K562 (cell line): Measurements from ENCODE around the gene GIGYF2. TPM values are rescaled to one million over a fixed set of nuclear protein-coding genes. Genes with fewer than 3 reads are reported as not detected.

ENCODE experiments used
- ATAC-seq: fragments of 200-7000 bp; cut with Tn5 transposase; 3 replicates; pipeline ENCODE4 v1.9.1; 2020; ENCODE audit warnings: moderate library complexity
- BruUV-seq: library from RNA; stranded (reverse); fragments of 400-500 nt; replicated peaks from 2 replicates; lab custom pipeline; 2021; lab: Mats Ljungman, UMichigan
- CTCF ChIA-PET: fragments of 300-600 bp; formaldehyde crosslinking; extraction: SDS; loops from one replicate; lab custom pipeline; 2021; ENCODE audit warnings: low intra/inter-chr PET ratio; lab: Yijun Ruan, JAX
- POLR2A ChIA-PET: fragments of 300-600, 350-650 bp; sonication (Branson Sonifier 250); formaldehyde crosslinking; extraction: SDS; loops from one replicate; lab custom pipeline; 2021; ENCODE audit warnings: antibody characterized with exemption, inconsistent platforms; lab: Yijun Ruan, JAX
- DNase-seq, 4 experiments: peaks; one replicate each; pipeline versions ENCODE4 v3.0.0 to v3.0.0-alpha.2; 2011 to 2018; ENCODE audit warnings: low spot score in 3 of 4, mixed read lengths in 3 of 4; ENCODE audit errors: extremely low read depth in 1 of 4
- FAIRE-seq: peaks from 2 replicates; lab custom pipeline; 2011; peaks lifted over from hg19 to GRCh38; lab: Jason Lieb, UNC
- H2AFZ ChIP-seq: 2 replicates; pipeline ENCODE4 v1.6.0; 2011; ENCODE audit warnings: low read depth, low read length, control low read depth, inconsistent platforms
- H3K27ac ChIP-seq: fragments of 200-600 bp; 3 replicates; pipeline ENCODE4 v1.8.0; 2011; ENCODE audit warnings: low read depth, mild to moderate bottlenecking, control low read depth, inconsistent platforms, low read length, moderate library complexity, mixed read lengths; ENCODE audit errors: extremely low read depth
- H3K27me3 ChIP-seq, 2 experiments: fragments of 300-600 bp in 1 of 2; 2 replicates in 1 of 2; 3 replicates in 1 of 2; pipeline versions ENCODE4 v1.6.0 to v1.8.0; 2011; ENCODE audit warnings: inconsistent platforms in 2 of 2, low read length in 2 of 2, mild to moderate bottlenecking in 1 of 2, mixed read lengths in 1 of 2, moderate library complexity in 1 of 2; ENCODE audit not compliant: control insufficient read depth in 2 of 2, insufficient read depth in 2 of 2
- H3K36me3 ChIP-seq: fragments of 300-600 bp; 3 replicates; pipeline ENCODE4 v1.8.0; 2011; ENCODE audit warnings: mild to moderate bottlenecking, low read length, inconsistent platforms; ENCODE audit not compliant: control insufficient read depth, insufficient read depth
- H3K4me1 ChIP-seq, 2 experiments: fragments of 200-600 bp in 1 of 2; replicated peaks in 1 of 2; 2 replicates in 1 of 2; 3 replicates in 1 of 2; pipeline versions ENCODE4 v1.5.1 to v1.8.0; 2011; ENCODE audit warnings: inconsistent platforms in 2 of 2, low read length in 2 of 2, mild to moderate bottlenecking in 1 of 2, mixed read lengths in 1 of 2, moderate library complexity in 1 of 2; ENCODE audit not compliant: control insufficient read depth in 2 of 2, insufficient read depth in 2 of 2
- H3K4me2 ChIP-seq: 2 replicates; pipeline ENCODE4 v1.6.1; 2011; ENCODE audit warnings: low read length, control low read depth, inconsistent platforms, mixed read lengths; ENCODE audit not compliant: insufficient read depth
- H3K4me3 ChIP-seq: fragments of 200-600 bp; sonication (generic), shearing (Covaris generic); 2 replicates; pipeline ENCODE4 v1.5.1; 2016; ENCODE audit warnings: control low read depth, inconsistent platforms
- H3K79me2 ChIP-seq: fragments of 200-600 bp; 3 replicates; pipeline ENCODE4 v1.8.0; 2011; ENCODE audit warnings: low read length, inconsistent platforms; ENCODE audit not compliant: control insufficient read depth, insufficient read depth
- H3K9ac ChIP-seq, 2 experiments: 2 replicates each; pipeline versions ENCODE4 v1.6.0 to v1.6.1; 2011; ENCODE audit warnings: low read depth in 2 of 2, low read length in 2 of 2, control low read depth in 1 of 2, inconsistent platforms in 1 of 2, mild to moderate bottlenecking in 1 of 2, mixed read lengths in 1 of 2; ENCODE audit not compliant: insufficient read depth in 1 of 2
- H3K9me1 ChIP-seq: one replicate; pipeline ENCODE4 v1.6.0; 2011; ENCODE audit warnings: inconsistent platforms, mild to moderate bottlenecking, low read length, moderate library complexity; ENCODE audit not compliant: control insufficient read depth, insufficient read depth
- H3K9me3 ChIP-seq: replicated peaks from 2 replicates; pipeline ENCODE4 v1.5.1; 2011; ENCODE audit warnings: low read depth, low read length, inconsistent platforms; ENCODE audit not compliant: control insufficient read depth, insufficient read depth
- H4K20me1 ChIP-seq: replicated peaks from 2 replicates; pipeline ENCODE4 v1.6.1; 2011; ENCODE audit warnings: low read length, inconsistent platforms, mixed read lengths; ENCODE audit not compliant: control insufficient read depth, insufficient read depth
- CEBPZ ChIP-seq: fragments of 150-350 bp; IDR thresholded peaks from 2 replicates; pipeline ENCODE4 v1.6.1; 2014; ENCODE audit warnings: low read depth, mild to moderate bottlenecking, low read length, borderline replicate concordance
- E2F6 ChIP-seq, 2 experiments: IDR thresholded peaks; 2 replicates each; pipeline ENCODE4 v1.6.1; 2011; ENCODE audit warnings: borderline replicate concordance in 1 of 2, control low read depth in 1 of 2, low read depth in 1 of 2, low read length in 1 of 2, mild to moderate bottlenecking in 1 of 2, mixed read lengths in 1 of 2, moderate library complexity in 1 of 2; ENCODE audit not compliant: insufficient read depth in 1 of 2, insufficient read length in 1 of 2, poor library complexity in 1 of 2, severe bottlenecking in 1 of 2; ENCODE audit errors: extremely low read depth in 1 of 2
- PTRF ChIP-seq: fragments of 450-650 bp; IDR thresholded peaks from 2 replicates; pipeline ENCODE4 v1.6.1; 2016; ENCODE audit warnings: mild to moderate bottlenecking, missing genetic modification characterization, missing compliant biosample characterization
- WGBS: fragments of 100-300 bp; shearing (Covaris generic); methylation state at CpG from one replicate; pipeline ENCODE4 v1.1.6; 2016; ENCODE audit warnings: low coverage, mixed read lengths; ENCODE audit not compliant: insufficient coverage; ENCODE audit errors: missing lambda C conversion rate; 5-methylcytosine and 5-hydroxymethylcytosine counted together
- in situ Hi-C: fragments of 300-500 bp; cut with MboI; formaldehyde crosslinking; loops from 4 replicates; pipeline ENCODE4 v1.15.0; 2018; ENCODE audit warnings: inconsistent platforms, mixed read lengths
- intact Hi-C: fragments of 100-400 bp; cut with micrococcal nuclease; formaldehyde crosslinking; loops from 2 replicates; pipeline ENCODE4 v1.14.2; 2022
- polyA plus RNA-seq, 8 experiments: library from polyadenylated mRNA; depleted of rRNA in 4 of 8; stranded (reverse) in 5 of 8; unstranded in 3 of 8; fragments of >200 nt; fragmentation: Nextera tagmentation in 2 of 8; fragmentation: Illumina TruSeq in 1 of 8; extraction: Ambion mirVana in 2 of 8; extraction: Trizol in 1 of 8; gene quantifications; 2 replicates each; pipeline versions ENCODE4 v1.2.1 to v1.2.3, GENCODE V29; 2011 to 2014; ENCODE audit warnings: inconsistent platforms in 1 of 8, missing spikeins in 1 of 8
- total RNA-seq, 7 experiments: library from RNA; depleted of rRNA in 6 of 7; stranded (reverse); fragments of >200 nt in 6 of 7; fragmentation: Illumina TruSeq in 2 of 7; extraction: Trizol in 2 of 7; gene quantifications; 2 replicates each; pipeline versions ENCODE4 v1.2.1 to v1.2.3, GENCODE V29; 2011 to 2021; ENCODE audit warnings: low replicate concordance in 1 of 7
- TF ChIP-seq, protein P1 (sequence below): fragments of 450-650 bp; IDR thresholded peaks from 2 replicates; pipeline ENCODE4 v1.6.1; 2016; ENCODE audit warnings: borderline replicate concordance

Gene GIGYF2
- total and polyA plus RNA-seq, 9 of the 15 experiments (the other 6 are each of a cell fraction or from before 2014, with no cell fraction given): 12.7 to 52.7 (median 34.9) TPM

GRCh38 chr2:232869138-232870017, 172.2 kb downstream of the GIGYF2 start:
- H3K9ac ChIP-seq: no peak overlapping the region
- no peak overlapping the region for H3K27ac ChIP-seq
- H3K9me3 ChIP-seq: no peaks in the 10 kb centered on the region
- FAIRE-seq (no peak), ATAC-seq (peak; percentile 51), DNase-seq (no peak)
- H3K4me1 ChIP-seq: peaks cover 2 to 13% of the 10 kb centered on the region in 2 experiments; a peak in 3 of 5 replicates
- no peak overlapping the region for H3K4me2 ChIP-seq
- no peaks in the 10 kb centered on the region for H3K36me3 ChIP-seq
- 40% methylated on average over 10 of the region's 15 CpGs for WGBS
- no peaks in the 10 kb centered on the region for H3K27me3 ChIP-seq
- no peak for TF ChIP-seq PTRF (tag)
- peak in 1 of 2 experiments; percentile 27 for TF ChIP-seq E2F6 (IDR thresholded peaks at IDR 0.05; ENCODE audit: borderline replicate concordance in 1 of 2, extremely low read depth in 1 of 2, insufficient read depth in 1 of 2, insufficient read length in 1 of 2, low read depth in 1 of 2, low read length in 1 of 2, poor library complexity in 1 of 2, severe bottlenecking in 1 of 2)
- TF ChIP-seq, protein P1, sequence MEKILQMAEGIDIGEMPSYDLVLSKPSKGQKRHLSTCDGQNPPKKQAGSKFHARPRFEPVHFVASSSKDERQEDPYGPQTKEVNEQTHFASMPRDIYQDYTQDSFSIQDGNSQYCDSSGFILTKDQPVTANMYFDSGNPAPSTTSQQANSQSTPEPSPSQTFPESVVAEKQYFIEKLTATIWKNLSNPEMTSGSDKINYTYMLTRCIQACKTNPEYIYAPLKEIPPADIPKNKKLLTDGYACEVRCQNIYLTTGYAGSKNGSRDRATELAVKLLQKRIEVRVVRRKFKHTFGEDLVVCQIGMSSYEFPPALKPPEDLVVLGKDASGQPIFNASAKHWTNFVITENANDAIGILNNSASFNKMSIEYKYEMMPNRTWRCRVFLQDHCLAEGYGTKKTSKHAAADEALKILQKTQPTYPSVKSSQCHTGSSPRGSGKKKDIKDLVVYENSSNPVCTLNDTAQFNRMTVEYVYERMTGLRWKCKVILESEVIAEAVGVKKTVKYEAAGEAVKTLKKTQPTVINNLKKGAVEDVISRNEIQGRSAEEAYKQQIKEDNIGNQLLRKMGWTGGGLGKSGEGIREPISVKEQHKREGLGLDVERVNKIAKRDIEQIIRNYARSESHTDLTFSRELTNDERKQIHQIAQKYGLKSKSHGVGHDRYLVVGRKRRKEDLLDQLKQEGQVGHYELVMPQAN: no peak
- no peak for TF ChIP-seq CEBPZ
- TF ChIP-seq, all 486 proteins: peak for 1
- H3K4me3 ChIP-seq: no peak overlapping the region
- no peaks in the 10 kb centered on the region for H3K79me2 ChIP-seq
- intact Hi-C loops (no loop called here), in situ Hi-C loops (no loop called here)
- H4K20me1 ChIP-seq: no peaks in the 10 kb centered on the region
- ChIA-PET POLR2A (interaction anchor here (1.4 kb wide), 1 partner anchor 12 kb away, joined by 3 read pairs; no protein-coding TSS in a partner anchor), CTCF (no interaction called here)
- no peak overlapping the region for H2AFZ ChIP-seq
- no TSS peak for BruUV-seq
- H3K9me1 ChIP-seq: no peaks in the 10 kb centered on the region
